ENCODE measurements around the gene IFT52.

The IFT52 gene, protein sequence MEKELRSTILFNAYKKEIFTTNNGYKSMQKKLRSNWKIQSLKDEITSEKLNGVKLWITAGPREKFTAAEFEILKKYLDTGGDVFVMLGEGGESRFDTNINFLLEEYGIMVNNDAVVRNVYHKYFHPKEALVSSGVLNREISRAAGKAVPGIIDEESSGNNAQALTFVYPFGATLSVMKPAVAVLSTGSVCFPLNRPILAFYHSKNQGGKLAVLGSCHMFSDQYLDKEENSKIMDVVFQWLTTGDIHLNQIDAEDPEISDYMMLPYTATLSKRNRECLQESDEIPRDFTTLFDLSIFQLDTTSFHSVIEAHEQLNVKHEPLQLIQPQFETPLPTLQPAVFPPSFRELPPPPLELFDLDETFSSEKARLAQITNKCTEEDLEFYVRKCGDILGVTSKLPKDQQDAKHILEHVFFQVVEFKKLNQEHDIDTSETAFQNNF

DNA sequence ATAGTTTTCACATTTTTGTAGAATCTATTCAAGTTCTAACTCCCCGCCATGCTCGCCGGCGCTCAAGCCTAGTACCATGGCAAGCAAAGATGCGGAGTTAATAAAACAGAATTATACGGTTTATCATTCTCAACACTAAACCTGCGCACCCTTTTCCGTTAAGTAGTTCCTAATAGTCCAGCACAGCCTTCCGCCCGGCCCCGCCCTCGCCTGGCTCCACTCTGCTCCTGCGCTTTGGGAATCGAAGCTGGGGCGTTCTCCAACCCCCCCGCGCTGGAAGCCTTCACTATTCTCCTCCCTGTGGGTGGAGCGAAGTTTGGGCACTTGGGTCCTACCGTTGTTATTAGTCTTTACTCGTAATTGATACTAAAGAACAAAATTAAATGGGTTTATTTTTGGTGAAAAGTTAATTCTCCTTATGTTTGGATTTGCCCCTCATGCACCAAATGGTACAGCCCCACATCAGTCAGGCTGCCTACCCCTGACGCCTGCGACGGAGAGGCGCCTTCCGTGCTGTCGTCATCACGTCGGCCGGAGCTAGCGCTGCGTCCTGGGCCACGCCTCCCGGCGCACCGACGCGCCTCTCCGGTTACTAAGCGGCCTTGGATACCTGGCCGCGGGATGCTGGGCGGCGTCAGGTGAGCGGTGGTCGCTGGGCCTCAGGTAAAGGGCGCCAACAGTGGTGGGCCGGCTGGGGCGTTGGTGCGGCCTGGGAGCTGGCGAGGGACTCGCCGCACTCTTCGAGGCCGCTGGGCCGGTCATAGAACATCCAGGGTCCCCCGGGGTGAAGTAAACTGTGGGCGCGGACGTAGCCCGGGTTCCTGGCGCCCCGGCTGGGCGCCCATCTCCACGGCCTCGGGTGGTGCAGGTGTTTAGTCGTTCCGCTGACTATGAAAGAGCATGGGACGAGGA is at the start of gene IFT52:
TSS of gene IFT52 (plus strand) at position 546 of the 912 bp plus-strand sequence. CDS start 3,762 bp downstream, outside the sequence.
- peak; percentile 93 for DNase-seq

DNA sequence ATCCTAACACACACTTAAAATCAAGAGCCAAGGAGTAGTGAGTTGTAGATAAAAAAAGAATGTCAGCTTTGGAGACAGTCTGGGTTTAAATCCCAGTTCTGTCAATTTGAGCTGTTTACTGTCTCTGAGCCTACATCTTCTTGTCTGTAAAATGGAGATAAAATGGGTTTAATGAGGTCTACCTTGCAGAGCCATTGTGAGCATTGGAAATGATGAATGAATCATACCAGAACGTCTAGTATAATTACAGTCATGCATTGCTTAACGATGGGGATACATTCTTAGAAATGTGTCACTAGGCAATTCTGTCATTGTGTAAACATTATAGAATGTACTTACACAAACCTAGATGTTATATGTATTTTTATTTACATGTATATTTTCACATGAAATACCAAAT is 49.5 kb upstream of the IFT52 start:
- no peak for DNase-seq

DNA sequence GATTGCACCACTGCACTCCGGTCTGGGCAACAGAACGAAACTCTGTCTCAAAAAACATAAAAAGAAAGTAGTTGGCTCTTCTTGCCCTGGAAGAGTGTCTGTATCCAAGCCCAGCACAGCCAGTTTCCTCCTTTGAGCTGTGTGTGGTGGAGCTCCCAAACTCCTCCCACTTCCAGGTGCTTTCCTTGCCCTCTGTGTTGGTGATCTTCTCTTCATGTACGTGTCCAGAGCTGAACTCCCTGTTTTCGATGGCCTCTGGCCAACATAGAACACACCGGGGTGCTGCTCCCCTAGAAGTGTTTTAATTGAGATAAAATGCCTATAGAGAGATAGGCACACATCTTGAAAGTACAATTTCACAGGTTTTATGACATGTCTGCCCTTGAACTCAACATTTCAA is 48.6 kb upstream of the IFT52 start:
- DNase-seq: no peak

DNA sequence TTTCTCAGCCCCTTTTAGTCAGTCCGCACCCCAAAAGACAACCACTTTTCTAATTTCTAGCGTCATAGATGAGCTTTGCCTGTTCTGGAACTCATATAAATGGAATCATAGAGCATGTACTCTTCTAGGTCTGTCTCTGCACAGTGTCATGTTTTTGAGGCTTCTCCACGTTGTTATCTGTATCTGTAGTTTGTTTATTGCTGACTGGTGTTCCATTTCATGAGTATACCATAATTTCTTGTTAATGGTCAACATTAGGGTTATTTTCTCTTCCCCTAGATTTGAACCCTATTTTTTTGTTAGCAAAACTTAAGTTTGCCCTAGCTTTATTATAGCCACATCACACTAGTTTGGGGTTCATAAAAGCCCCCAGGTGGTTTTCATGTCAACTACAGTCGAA is 48.1 kb upstream of the IFT52 start:
- no peak for DNase-seq

DNA sequence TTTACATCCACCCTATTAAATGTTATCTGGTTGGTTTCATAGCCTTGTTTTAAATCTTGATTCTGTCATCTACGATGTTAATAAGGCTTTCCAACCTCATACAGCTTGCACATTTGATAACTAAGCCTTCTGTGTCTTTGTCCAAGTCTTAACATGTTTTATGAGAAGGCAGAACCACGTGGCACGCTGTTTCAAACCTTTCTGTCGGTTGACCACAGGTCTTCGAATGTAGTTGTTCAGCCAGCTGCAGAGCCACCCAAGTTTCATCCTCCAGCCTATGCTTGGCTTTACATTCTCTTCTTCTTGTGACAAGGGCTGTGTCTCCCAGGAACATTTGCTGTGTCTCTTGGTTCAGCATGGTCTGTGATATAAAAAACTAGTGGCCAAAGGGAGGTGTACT is 47.6 kb upstream of the IFT52 start:
- DNase-seq: no peak

DNA sequence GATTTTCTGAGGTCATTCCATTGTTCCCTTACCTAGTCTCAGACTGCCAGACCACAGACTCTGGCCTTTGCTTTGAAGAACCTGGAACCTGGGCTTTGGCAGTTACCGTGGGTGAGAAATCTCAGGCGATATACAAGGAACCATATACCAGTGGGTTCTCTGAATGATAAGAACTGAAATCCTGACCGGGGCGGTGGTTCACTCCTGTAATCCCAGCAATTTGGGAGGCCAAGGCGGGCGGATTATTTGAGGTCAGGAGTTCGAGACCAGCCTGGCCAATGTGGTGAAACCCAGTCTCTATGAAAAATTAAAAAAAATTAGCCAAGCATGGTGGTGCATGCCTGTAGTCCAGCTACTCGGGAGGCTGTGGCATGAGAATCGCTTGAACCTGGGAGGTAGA is 46.2 kb upstream of the IFT52 start:
- no peak for DNase-seq

DNA sequence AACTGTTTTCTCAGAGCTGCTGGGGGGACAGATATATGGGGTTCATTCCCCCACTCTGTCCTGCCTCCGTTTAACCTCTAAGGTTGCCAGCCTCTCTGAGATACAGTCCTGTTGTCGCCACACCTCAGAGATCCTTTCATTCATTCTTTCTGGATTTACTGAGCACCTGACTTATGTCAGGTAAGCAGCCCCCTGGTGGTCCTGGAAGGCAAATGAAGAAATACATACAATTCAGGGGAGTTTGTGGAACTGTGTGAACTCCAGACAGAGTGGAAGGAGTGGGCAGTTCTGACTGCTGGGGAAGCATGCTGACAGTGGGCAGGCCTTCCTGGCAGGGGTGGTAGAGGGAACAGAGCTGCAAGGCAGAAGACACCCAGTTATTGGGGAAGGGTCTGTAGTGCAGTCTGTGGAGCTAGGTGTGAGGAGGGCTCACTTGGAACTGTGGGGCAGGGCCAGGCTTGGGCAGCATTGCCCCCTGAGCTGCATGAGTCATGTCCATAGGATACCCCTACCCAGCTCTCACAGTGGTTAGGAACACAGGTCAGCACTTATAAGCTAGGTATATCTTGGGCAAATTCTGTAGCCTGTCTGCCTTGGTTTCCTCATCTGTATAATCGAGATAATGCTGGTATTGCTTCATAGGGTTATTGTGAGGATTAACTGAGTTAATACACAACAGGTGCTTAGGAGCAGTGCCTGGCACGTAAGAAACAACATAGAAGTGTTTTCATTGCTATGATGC is 44.7 kb upstream of the IFT52 start:
- no peak for DNase-seq

DNA sequence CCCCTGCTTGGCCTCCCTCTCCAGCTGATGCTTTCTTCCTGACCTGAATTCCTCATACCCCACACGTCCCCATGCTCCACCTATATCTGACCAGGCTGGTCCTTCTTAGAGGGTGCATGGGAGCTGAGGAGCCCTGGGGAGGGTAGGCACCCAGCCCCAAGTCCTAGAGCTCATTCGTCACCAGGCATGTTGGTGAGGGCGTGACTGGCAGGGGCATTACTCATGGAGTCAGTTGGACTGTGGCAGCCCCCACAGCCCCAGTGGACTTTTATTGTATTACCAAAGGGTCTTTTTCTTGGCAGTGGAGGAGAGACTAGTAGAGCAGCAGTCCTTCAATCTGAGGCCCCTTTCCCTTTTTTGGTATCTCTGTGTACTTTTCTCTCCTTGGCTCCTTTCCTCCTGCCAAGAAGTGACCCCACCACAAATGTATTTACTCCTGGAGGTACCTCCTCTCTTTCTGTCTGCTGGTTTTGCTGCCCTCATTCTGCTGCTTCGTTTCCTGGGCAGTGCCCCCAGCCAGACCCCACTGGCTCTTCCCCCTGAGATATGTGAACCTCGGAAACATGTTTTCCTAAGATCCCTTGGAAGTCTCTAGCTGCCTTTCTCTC is 42.4 kb upstream of the IFT52 start:
- DNase-seq: no peak

DNA sequence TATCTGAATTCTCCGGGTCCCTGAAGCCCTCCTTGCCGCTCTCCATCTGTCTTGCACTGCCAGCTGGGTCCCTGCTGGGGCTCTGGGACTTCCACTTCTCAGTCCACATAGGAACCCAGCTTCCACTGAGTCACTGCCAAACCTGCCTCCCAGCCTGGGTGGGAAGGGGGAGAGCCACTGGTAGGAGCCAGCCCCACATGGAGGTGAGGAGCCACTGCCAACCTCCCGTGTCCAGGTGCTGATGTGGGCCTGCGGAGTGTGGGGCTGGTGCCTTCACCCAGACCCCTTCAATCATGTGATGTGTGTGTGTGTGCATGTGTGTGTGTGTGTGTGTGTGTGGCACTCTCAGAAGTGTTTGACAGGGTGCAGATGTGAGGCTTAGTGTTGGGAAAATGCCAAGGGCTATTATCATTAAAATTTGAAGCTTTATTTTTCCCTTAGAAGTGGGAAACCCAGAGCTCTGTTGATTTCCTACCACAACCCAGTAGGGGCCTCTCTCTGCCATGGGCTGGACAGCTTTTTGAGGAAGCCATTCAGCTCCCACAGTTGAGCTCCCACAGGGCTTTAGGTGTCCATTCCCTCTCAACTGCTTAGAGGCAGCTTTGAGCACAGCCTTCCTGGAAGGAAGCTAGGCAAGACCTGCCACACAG is 41.2 kb upstream of the IFT52 start:
- DNase-seq: no peak

DNA sequence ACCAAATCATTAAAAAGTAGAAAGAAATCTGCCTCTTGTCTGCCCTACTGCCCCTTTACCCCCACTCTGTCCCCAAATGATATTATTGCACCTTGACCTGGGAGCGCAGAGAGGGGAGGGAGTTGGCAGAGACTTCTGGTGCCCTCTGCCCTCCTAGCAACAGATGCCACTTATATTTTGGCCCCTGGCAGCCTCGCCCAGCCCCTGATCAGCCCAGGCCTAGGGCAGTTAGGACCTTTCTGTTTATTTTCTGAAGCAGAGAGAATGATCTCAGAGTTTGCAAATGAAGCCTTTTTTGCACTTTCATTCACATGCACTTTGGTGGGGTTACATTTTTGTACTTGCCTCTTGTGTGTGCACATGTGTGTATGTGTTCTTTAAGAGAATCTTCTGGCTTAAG is 40.3 kb upstream of the IFT52 start:
- no peak for DNase-seq

DNA sequence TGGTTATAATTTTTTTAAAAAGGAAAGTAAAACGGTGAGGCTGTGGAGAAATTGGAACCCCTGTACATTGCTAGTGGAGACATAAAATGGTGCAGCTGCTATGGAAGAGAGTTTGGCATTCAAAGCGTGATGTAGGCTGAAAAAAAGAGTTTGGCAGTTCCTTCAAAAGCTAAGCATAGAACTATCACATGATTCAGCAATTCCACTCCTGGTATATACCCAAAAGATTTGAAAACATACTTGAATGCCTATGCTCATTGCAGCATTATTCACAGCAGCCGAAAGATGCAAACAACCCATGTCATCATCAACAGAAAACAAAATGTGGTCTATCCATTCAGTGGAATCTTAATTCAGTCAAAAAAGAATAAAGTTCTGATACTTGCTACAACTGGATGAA is 36.4 kb upstream of the IFT52 start:
- DNase-seq: no peak

DNA sequence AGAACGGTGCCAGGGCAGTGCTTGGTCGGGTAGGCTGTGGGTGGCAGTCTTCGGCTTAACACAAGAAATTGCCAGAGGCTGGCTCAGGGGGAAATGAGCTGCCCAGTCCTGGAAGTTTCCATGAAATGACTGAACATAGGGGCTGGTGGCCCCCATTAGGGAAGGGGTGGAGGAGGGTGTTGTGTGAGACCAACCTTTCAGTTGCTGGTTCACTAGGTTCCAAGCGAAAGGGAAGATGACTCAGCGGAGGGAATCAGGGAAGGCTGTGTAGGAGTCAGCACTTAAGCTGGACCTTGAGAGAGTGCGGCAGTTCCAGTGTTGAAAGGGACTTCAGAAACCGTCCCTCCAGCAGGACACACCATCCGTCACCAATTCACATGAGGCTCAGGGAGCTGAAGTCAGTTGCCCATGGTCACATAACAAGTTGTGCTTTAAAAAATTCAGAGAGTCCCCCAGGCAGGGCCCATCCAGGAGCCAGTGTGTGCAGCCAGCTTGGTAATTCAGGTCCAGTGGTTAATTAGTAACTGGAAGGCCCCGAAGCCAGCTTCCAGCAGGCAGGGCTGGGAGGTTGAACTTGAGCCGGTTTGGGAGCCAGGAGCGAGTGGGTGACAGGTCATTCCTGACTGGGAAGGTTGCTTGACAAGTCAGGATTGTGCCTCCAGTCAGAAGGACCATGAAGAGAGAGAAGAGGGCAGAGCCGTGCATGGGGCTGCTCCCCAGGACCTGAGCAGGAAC is 32.2 kb upstream of the IFT52 start, which contains the start of gene SGK2:
TSS of gene SGK2 (plus strand) at position 616 of the 735 bp plus-strand sequence. CDS start 7,469 bp downstream, outside the sequence.
- no peak for DNase-seq

DNA sequence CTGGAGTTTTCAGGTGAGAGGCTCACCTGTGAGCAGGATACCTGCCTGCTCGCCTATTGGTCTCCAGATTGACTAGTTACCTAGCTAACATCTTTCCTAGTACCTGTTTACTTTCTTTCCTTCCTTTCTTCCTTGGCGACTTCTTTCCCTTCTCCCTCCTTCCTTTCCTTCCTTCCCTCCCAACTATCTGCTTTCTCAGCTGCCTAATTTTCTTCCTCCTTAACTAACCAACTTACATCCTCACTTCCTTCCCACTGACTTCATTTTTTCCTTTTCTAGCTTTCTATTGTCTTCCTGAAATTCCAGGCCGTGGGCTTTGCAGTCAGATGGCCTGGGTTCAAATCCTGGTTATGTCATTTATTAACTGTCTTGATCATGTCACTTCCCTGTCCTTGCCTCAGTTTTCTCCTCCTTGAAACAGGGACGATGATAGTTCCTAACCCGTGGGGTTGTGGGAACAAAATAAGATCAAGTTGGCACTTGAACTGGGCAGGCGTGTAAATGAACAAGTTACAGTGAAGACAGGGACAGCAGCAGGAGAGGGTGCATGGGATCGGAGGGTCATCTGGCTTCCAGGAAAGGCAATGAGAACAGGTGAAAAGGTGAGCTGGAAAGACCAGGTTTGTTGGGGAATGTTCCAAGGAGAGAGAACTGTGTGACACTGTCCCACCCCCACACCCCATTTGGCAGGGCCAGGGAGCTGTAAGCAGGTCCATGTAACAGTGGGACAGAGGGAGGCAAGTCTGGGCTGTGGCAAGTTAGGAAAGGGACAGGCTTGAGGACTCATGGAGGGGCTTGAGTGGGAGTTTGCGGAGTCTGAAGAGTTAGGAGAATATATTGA is 31.4 kb upstream of the IFT52 start:
- DNase-seq: no peak

DNA sequence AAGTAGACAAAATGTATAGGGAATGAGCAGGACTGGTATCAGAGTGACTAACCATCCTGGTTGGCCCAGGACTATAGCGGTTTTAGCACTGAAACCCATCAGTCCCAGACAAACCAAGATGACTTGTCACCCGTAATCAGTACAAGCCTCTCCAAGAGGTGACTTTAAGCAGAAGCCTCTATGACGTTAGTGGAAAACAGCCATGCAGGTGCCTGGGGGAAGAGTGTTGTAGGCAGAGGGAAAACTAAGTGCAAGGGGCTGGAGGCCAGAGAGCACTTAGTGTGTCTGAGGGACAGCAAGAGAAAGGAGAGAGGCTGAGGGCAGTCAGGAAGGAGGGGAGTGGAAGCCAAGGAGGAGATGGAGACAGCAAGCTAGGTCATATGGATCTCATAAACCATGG is 29.8 kb upstream of the IFT52 start:
- DNase-seq: no peak

DNA sequence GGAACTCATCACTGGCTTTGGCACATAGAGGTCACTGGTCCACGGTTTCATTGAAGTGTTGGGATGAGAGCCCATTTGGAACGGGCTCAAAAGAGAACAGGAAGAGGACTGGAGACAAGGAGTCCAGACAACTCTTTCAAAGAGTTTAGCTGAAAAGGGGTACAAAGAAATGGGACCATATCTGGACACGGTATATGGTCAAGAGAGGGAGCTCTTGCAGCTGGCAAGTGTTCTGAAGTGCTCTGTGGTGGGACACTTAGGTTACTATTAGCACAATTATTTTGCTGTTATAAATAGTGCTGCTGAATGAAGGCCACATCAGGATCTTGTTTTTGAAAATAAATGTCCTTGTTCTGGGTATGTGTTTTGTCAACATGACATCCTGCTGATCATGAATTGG is 27.3 kb upstream of the IFT52 start:
- no peak for DNase-seq

DNA sequence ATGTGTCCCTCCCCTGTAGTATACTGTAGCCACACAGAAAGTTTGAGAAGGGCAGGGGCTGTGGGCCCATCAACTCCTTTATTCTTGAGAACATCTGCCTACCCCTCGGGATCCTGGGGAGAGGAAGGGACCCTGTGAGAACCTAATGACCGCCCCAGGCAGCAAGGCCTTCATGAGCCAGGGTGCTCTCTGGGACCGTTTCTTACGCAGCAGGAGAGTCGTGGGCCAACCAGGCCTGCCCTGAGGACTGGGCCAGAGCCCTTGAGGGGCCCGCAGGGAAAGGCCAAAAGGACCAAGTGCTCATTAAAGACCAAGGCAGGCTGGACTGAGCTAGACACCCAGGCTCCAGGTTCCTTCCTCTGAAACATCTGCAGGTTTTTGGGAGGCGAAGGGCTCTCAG is 26.7 kb upstream of the IFT52 start:
- no peak for DNase-seq

DNA sequence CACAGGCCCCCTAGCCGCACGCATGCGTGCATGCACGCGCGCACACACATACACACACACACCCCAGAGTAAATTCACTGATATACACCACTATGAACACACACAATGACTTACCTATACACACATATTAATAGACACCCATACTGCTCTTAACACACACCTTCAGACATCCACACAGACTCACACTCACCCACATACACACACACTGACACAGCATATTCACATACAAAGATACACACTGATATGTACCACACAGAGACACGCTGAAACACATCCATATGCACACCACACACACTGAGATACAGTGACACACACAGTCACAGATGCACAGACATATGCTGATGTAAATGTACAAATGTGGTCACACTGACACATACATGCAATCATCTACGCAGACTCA is 26.3 kb upstream of the IFT52 start:
- no peak for DNase-seq

DNA sequence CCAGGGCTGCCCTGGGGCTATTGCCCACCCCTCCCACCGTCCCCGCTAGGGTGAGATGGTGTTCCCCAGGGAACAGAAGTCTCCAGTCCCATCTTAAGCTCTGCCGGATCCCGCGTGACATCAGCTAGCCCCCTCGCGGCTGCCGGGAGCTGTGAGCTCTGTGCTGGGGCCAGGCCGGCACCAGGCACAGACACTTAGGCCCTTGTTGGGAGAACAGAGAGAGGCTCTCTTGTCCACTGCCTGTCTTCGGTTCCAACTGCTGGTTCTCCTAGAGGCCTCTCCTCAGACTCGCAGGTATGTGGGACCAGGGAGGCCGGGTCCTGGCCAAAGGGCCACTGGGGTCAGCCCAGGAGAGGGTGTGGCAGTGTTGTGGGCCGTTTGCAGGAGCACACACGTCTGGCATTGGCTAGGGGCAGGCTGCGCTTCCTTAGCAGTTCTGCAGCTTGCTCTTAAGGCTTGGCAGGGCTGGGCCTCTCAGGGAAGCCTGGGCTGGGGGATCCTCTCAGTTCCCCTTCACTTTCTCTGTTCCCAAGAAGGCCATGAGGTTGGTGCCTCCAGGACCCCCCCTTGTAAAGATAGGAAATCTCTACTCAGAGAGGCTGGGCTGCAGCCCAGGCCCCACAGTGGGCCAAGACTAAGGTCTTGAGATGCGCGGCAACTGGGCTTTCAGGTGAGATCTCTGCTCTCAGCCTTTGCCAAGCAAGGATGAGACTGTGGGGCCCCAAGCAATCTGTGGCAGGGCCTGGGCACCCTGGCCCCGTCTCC is 25.6 kb upstream of the IFT52 start:
- DNase-seq: no peak

DNA sequence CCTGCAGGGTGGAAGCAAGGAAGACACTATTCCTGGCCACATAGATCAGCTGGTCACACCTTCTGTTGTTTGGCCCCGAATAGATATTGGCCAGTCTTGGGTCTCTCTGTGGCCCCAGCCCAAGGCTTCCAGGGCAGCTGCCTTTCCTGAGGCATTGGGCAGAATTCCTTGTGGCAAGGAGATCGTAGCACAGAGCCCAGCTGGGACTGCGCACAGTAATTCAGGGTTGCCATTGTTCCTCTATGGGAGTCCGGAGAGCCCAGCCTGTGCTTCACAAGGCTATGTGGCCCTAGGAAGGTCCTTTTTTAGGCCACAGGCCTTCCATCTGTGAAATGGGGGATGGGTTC is 25.0 kb upstream of the IFT52 start:
- DNase-seq: no peak

DNA sequence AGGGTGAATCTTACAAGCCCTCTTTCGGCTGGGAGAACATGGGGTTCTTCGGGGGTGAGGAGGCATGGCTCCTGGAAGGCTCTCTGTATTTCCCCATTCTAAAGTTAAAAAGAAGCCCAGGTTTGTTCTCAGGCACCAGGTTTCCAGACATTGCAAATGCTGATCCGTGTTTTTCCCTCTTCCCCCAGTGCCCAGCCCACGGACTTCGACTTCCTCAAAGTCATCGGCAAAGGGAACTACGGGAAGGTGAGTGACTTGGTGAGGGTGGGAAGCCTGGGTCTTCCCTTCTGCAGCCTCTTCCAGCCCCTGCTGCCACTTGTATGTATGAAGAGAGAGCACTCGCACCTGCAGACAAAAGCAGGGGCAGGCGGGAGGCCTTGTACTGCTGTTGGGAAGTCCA is 23.3 kb upstream of the IFT52 start:
- DNase-seq: no peak

Data from NCI-H774 (cell line).